Hepatocyte (in vitro differentiated cells): ENCODE data around the gene NFIA. TPM values are rescaled to one million over a fixed set of nuclear protein-coding genes. Genes with fewer than 3 reads are reported as not detected.

Experiments
- DNase-seq: peaks from one replicate; pipeline ENCODE4 v3.0.0-alpha.2; 2016; ENCODE audit warnings: low spot score
- H2AFZ ChIP-seq: fragments of 200-600 bp; sonication (generic); 2 replicates; pipeline ENCODE4 v1.6.0; 2016; ENCODE audit warnings: antibody characterized with exemption, mild to moderate bottlenecking
- H3K27ac ChIP-seq: fragments of 200-600 bp; sonication (generic); 2 replicates; pipeline ENCODE4 v1.5.1; 2016; ENCODE audit warnings: mild to moderate bottlenecking
- H3K27me3 ChIP-seq: fragments of 200-600 bp; sonication (generic); 2 replicates; pipeline ENCODE4 v1.6.1; 2016
- H3K36me3 ChIP-seq: fragments of 200-600 bp; sonication (generic); replicated peaks from 2 replicates; pipeline ENCODE4 v1.5.1; 2016; ENCODE audit warnings: low read depth; ENCODE audit not compliant: insufficient read depth
- H3K4me1 ChIP-seq: fragments of 200-600 bp; sonication (generic); 2 replicates; pipeline ENCODE4 v1.5.1; 2016; ENCODE audit warnings: mild to moderate bottlenecking, moderate library complexity; ENCODE audit not compliant: insufficient read depth
- H3K4me2 ChIP-seq: fragments of 200-600 bp; sonication (generic); 2 replicates; pipeline ENCODE4 v1.6.0; 2016
- H3K4me3 ChIP-seq: fragments of 200-600 bp; sonication (generic); 2 replicates; pipeline ENCODE4 v1.5.1; 2016; ENCODE audit warnings: mild to moderate bottlenecking
- H3K79me2 ChIP-seq: fragments of 200-600 bp; sonication (generic); 2 replicates; pipeline ENCODE4 v1.6.0; 2017; ENCODE audit warnings: mild to moderate bottlenecking
- H3K9me2 ChIP-seq: fragments of 200-600 bp; sonication (generic); replicated peaks from 2 replicates; pipeline ENCODE4 v1.6.0; 2017; ENCODE audit warnings: mild to moderate bottlenecking; ENCODE audit not compliant: insufficient read depth
- H3K9me3 ChIP-seq: fragments of 200-600 bp; sonication (generic); 2 replicates; pipeline ENCODE4 v1.5.1; 2016; ENCODE audit warnings: low read depth, mild to moderate bottlenecking
- H4K20me1 ChIP-seq: fragments of 200-600 bp; sonication (generic); 2 replicates; pipeline ENCODE4 v1.6.0; 2016; ENCODE audit warnings: mild to moderate bottlenecking; ENCODE audit not compliant: insufficient read depth, poor library complexity, severe bottlenecking
- CTCF ChIP-seq: fragments of 200-600 bp; sonication (generic); IDR thresholded peaks from 2 replicates; pipeline ENCODE4 v1.5.1; 2016; ENCODE audit warnings: antibody characterized with exemption, mild to moderate bottlenecking; ENCODE audit not compliant: poor library complexity
- EZH2 ChIP-seq: fragments of 200-600 bp; sonication (generic); IDR thresholded peaks from 2 replicates; pipeline ENCODE4 v1.6.1; 2016; ENCODE audit warnings: antibody characterized with exemption, mild to moderate bottlenecking, borderline replicate concordance
- EZH2phosphoT487 ChIP-seq: fragments of 200-600 bp; sonication (generic); IDR thresholded peaks from one replicate; pipeline ENCODE4 v1.6.1; 2018; ENCODE audit warnings: antibody characterized with exemption, mild to moderate bottlenecking, low read depth, moderate library complexity; ENCODE audit not compliant: unreplicated experiment, severe bottlenecking
- whole genome bisulfite sequencing: methylation state at CpG from one replicate; pipeline ENCODE4 v1.1.6; 2016; ENCODE audit warnings: low lambda C conversion rate; ENCODE audit errors: missing lambda C conversion rate; 5-methylcytosine and 5-hydroxymethylcytosine counted together
- polyA plus RNA-seq: library from polyadenylated mRNA; unstranded; fragments of >200 nt; fragmentation: Nextera tagmentation; extraction: Ambion mirVana; gene quantifications from 2 replicates; pipeline ENCODE4 v1.2.1, GENCODE V29; 2016
- total RNA-seq: library from RNA; depleted of rRNA; stranded (reverse); fragments of >200 nt; gene quantifications from 2 replicates; pipeline ENCODE4 v1.2.3, GENCODE V29; 2014

NFIA gene
- total and polyA plus RNA-seq, 2 experiments from 2014 or later, result 15.1 to 18.2 TPM

- peaks cover 8% of the 10 kb centered on the region for H3K79me2 ChIP-seq
- no peak overlapping the region for H2AFZ ChIP-seq
- TF ChIP-seq EZH2 (no peak), CTCF (no peak), EZH2phosphoT487 (no peak)
- no peaks in the 10 kb centered on the region for H3K9me3 ChIP-seq
- H3K27ac ChIP-seq, result no peak overlapping the region
- no peaks in the 10 kb centered on the region for H3K36me3 ChIP-seq
- no peak overlapping the region for H3K4me3 ChIP-seq
- no peaks in the 10 kb centered on the region for H4K20me1 ChIP-seq
- H3K9me2 ChIP-seq, result no peaks in the 10 kb centered on the region
- H3K27me3 ChIP-seq, result no peaks in the 10 kb centered on the region
- no peak overlapping the region for H3K4me2 ChIP-seq
- H3K4me1 ChIP-seq, result peaks cover 3% of the 10 kb centered on the region
- DNase-seq, result no peak
- WGBS, result 75% methylated on average over 1 of the region's 1 CpG
Observed at GRCh38 chr1:61332196-61332753, 249.9 kb downstream of the NFIA start.

- no peaks in the 10 kb centered on the region for H3K9me2 ChIP-seq
- no peaks in the 10 kb centered on the region for H3K36me3 ChIP-seq
- peaks cover 8% of the 10 kb centered on the region for H3K79me2 ChIP-seq
- H3K9me3 ChIP-seq, result no peaks in the 10 kb centered on the region
- no peak for DNase-seq
- 87% methylated on average over 1 of the region's 1 CpG for WGBS
- TF ChIP-seq EZH2phosphoT487 (no peak), CTCF (no peak), EZH2 (no peak)
- peaks cover 8% of the 10 kb centered on the region for H3K4me1 ChIP-seq
- no peaks in the 10 kb centered on the region for H3K27me3 ChIP-seq
- no peak overlapping the region for H2AFZ ChIP-seq
- no peak overlapping the region for H3K27ac ChIP-seq
- H3K4me3 ChIP-seq, result no peak overlapping the region
- no peak overlapping the region for H3K4me2 ChIP-seq
- H4K20me1 ChIP-seq, result no peaks in the 10 kb centered on the region
Observed at GRCh38 chr1:61332796-61333195, 250.4 kb downstream of the NFIA start.

GRCh38 chr1:61334718-61335589 lies 252.6 kb downstream of the NFIA start:
- H3K4me2 ChIP-seq, result no peak overlapping the region
- peaks cover 14% of the 10 kb centered on the region for H3K4me1 ChIP-seq
- H3K79me2 ChIP-seq, result peaks cover 3% of the 10 kb centered on the region
- H3K9me2 ChIP-seq, result no peaks in the 10 kb centered on the region
- TF ChIP-seq CTCF, result no peak
- no peak for TF ChIP-seq EZH2
- H3K27me3 ChIP-seq, result no peaks in the 10 kb centered on the region
- H4K20me1 ChIP-seq, result no peaks in the 10 kb centered on the region
- H3K36me3 ChIP-seq, result no peaks in the 10 kb centered on the region
- H2AFZ ChIP-seq, result no peak overlapping the region
- H3K27ac ChIP-seq, result peak overlapping the region; percentile 47
- H3K9me3 ChIP-seq, result no peaks in the 10 kb centered on the region
- DNase-seq, result peak; percentile 67
- 69% methylated on average over 14 of the region's 14 CpGs for WGBS
- no peak overlapping the region for H3K4me3 ChIP-seq
